Gastrocnemius medialis (tissue), 4 donors: ENCODE results near the gene GPAM. TPM values are rescaled to one million over a fixed set of nuclear protein-coding genes. Genes with fewer than 3 reads are reported as not detected.
"Not testable (repeated sequence)": the region's sequence is repeated elsewhere in the genome, so short reads cannot be mapped to it uniquely, and the experiment has no call there.

Source experiments
- ATAC-seq, 2 donors: fragments of 150-250 bp; one replicate each; pipeline ENCODE4 v1.9.1; 2016
- DNase-seq, 2 donors: peaks; one replicate each; pipeline ENCODE4 v3.0.0-alpha.2; 2019
- H3K27ac ChIP-seq, 4 donors: fragments of 200-600 bp; sonication (generic); 1 replicate in 1 of 4; 2 replicates in 3 of 4; pipeline ENCODE4 v1.5.1; 2016 to 2018; ENCODE audit warnings: mild to moderate bottlenecking in 2 of 4, moderate library complexity in 1 of 4
- H3K27me3 ChIP-seq, 3 donors: fragments of 200-600 bp; sonication (generic) in 2 of 3; 1 replicate in 1 of 3; 2 replicates in 2 of 3; pipeline versions ENCODE4 v1.5.1 to v1.6.0; 2016 to 2019; ENCODE audit warnings: mild to moderate bottlenecking in 1 of 3, moderate library complexity in 1 of 3
- H3K36me3 ChIP-seq, 2 donors: fragments of 200-600 bp; sonication (generic) in 1 of 2; one replicate each; pipeline ENCODE4 v1.5.1; 2017 to 2018
- H3K4me1 ChIP-seq, 2 donors: fragments of 200-600 bp; sonication (generic) in 1 of 2; one replicate each; pipeline ENCODE4 v1.5.1; 2016 to 2017; ENCODE audit warnings: mild to moderate bottlenecking in 2 of 2
- H3K4me3 ChIP-seq, 4 donors: fragments of 200-600 bp; sonication (generic) in 3 of 4; 1 replicate in 1 of 4; 2 replicates in 3 of 4; pipeline ENCODE4 v1.5.1; 2016 to 2019; ENCODE audit warnings: mild to moderate bottlenecking in 2 of 4
- H3K9me3 ChIP-seq, 3 donors: fragments of 200-600 bp; sonication (generic) in 2 of 3; 1 replicate in 1 of 3; 2 replicates in 2 of 3; pipeline ENCODE4 v1.5.1; 2016 to 2019
- POLR2A ChIP-seq, 2 donors: fragments of 450-650 bp; IDR thresholded peaks; one replicate each; pipeline ENCODE4 v1.6.1; 2017; ENCODE audit warnings: antibody characterized with exemption in 2 of 2, mild to moderate bottlenecking in 2 of 2, moderate library complexity in 2 of 2
- in situ Hi-C, 4 donors: fragments of 200-750 bp; cut with MboI; loops; one replicate each; pipeline versions ENCODE4 v1.15.0 to v1.8.0; 2017; ENCODE audit warnings: low sequenced_read_pairs in 4 of 4
- intact Hi-C: fragments of 100-400 bp; cut with DNase I; formaldehyde crosslinking; loops from one replicate; pipeline ENCODE4 v1.15.1; 2023; ENCODE audit warnings: low total_unique reads
- total RNA-seq, 4 donors: library from RNA; depleted of rRNA; stranded (reverse); fragments of >200 nt; gene quantifications; one replicate each; pipeline versions ENCODE4 v1.1.0 to v1.2.3, GENCODE V29; 2016
- TF ChIP-seq, protein P1 (sequence below), 5 experiments: fragments of 450-650 bp in 3 of 5; fragments of 200-600 bp in 2 of 5; sonication (generic) in 2 of 5; IDR thresholded peaks in 4 of 5; conservative IDR thresholded peaks in 1 of 5; 1 replicate in 4 of 5; 2 replicates in 1 of 5; pipeline ENCODE4 v1.5.1; 2016 to 2019; ENCODE audit warnings: antibody characterized with exemption in 5 of 5, mild to moderate bottlenecking in 3 of 5, moderate library complexity in 3 of 5

GPAM gene
- total RNA-seq, 4 donors from 2014 or later = 4.0 to 9.0 (median 4.6) TPM

DNA sequence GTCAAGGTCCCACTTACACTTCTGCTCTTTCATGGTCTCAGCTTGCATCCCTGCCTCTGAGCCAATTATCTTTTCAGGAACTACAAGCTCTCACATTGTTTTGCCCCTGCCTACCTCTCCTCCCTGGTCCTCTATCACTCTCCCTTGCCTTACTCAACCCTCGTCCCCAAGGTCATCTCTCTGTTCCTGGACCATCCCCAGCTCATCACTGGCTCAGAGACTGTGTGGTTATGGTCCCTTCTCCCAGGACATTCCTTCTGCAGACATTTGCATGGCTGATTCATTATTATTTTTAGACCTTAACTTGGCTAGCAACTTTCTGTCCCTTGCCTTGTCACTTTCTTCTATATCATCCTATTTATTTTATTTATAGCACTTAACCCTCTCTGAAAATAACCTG, 17.8 kb upstream of the GPAM start:
- in situ Hi-C loops (no loop called here), intact Hi-C loops (no loop called here)
- Histone ChIP-seq H3K36me3 (no peaks in the 10 kb centered on the region), H3K4me3 (no peak overlapping the region), H3K9me3 (no peaks in the 10 kb centered on the region), H3K27ac (peak overlapping the region; percentile 21 to 74 (median 54)), H3K4me1 (peaks cover 5 to 8% of the 10 kb centered on the region in 2 donors), H3K27me3 (no peaks in the 10 kb centered on the region)
- ATAC-seq = peak; percentile 99
- no peak for TF ChIP-seq POLR2A (IDR thresholded peaks at IDR 0.05)
- TF ChIP-seq, protein P1, sequence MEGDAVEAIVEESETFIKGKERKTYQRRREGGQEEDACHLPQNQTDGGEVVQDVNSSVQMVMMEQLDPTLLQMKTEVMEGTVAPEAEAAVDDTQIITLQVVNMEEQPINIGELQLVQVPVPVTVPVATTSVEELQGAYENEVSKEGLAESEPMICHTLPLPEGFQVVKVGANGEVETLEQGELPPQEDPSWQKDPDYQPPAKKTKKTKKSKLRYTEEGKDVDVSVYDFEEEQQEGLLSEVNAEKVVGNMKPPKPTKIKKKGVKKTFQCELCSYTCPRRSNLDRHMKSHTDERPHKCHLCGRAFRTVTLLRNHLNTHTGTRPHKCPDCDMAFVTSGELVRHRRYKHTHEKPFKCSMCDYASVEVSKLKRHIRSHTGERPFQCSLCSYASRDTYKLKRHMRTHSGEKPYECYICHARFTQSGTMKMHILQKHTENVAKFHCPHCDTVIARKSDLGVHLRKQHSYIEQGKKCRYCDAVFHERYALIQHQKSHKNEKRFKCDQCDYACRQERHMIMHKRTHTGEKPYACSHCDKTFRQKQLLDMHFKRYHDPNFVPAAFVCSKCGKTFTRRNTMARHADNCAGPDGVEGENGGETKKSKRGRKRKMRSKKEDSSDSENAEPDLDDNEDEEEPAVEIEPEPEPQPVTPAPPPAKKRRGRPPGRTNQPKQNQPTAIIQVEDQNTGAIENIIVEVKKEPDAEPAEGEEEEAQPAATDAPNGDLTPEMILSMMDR (IDR thresholded peaks at IDR 0.05 in 4 of 5, conservative IDR thresholded peaks at IDR 0.05 in 1 of 5) = no peak
- peak; percentile 53 to 65 for DNase-seq

DNA sequence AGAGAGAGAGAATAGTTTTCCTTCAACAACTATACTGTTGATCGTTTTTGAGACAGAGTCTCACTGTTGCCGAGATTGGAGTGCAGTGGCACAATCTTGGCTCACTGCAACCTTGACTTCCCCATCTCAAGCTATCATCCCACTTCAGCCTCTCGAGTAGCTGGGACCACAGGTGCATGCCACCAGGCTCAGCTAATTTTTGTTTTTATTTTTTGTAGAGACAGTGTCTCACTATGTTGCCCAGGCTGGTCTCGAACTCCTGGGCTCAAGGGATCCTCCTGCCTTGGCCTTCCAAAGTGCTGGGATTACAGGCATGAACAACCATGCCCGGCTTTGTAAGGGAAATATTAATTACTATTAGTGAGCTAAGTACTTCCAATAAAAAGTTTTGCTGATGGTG, 16.7 kb upstream of the GPAM start:
- H3K36me3 ChIP-seq, ATAC-seq, H3K27me3 ChIP-seq, H3K4me3 ChIP-seq, H3K9me3 ChIP-seq, in situ Hi-C loops, intact Hi-C loops, H3K4me1 ChIP-seq, DNase-seq: not testable (repeated sequence)
- H3K27ac ChIP-seq = peak overlapping the region in 2 of 4 donors; percentile 57 to 62

DNA sequence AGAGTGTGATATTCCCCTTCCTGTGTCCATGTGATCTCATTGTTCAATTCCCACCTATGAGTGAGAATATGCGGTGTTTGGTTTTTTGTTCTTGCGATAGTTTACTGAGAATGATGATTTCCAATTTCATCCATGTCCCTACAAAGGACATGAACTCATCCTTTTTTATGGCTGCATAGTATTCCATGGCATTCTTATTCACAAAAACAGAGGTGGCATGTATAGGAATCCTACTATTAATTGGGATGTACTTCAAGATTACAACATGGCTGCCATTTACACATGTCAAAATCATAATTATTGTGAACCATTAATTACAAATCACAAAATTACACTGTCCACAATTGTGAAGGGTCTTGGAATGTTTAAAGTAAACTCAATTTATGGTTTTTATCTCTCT, 14.1 kb upstream of the GPAM start:
- H3K27ac ChIP-seq, DNase-seq, ATAC-seq, H3K27me3 ChIP-seq, H3K9me3 ChIP-seq, H3K4me1 ChIP-seq, H3K36me3 ChIP-seq, H3K4me3 ChIP-seq, intact Hi-C loops: not testable (repeated sequence)
- in situ Hi-C loops = loop anchor here (25.0 kb wide), 3 partner anchors 115 to 265 kb away; partner anchors contain the start of genes VTI1A (in 3 of the 4) and ZDHHC6 (in 3 of the 4)

DNA sequence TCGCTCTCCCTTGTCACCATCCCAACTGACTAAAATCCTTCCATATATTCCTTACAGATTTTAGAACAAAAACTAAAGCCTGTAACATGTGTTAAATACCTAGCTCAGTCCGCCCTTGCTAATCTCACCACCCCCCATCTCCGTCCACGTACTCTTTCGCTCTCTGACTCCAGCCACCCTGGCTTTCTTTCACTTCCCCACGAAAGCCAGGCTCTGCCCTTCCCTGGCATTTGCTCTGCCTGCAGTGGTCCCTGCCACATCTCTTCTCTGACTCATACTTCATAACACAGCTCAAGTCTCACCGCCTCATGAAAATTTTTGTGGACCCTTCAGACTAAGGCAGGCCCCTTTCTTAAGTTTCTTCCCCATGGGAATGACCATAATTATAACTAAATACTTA, 11.7 kb upstream of the GPAM start:
- ATAC-seq (no peak), DNase-seq (no peak)
- TF ChIP-seq POLR2A (IDR thresholded peaks at IDR 0.05) = no peak
- TF ChIP-seq, protein P1 (IDR thresholded peaks at IDR 0.05 in 4 of 5, conservative IDR thresholded peaks at IDR 0.05 in 1 of 5) = no peak
- in situ Hi-C loops = loop anchor here (25.0 kb wide), 3 partner anchors 117 to 267 kb away; partner anchors contain the start of genes VTI1A (in 3 of the 4) and ZDHHC6 (in 3 of the 4)
- intact Hi-C loops = no loop called here
- no peaks in the 10 kb centered on the region for H3K27me3 ChIP-seq
- no peaks in the 10 kb centered on the region for H3K4me1 ChIP-seq
- H3K36me3 ChIP-seq = no peaks in the 10 kb centered on the region
- H3K9me3 ChIP-seq = no peaks in the 10 kb centered on the region
- H3K27ac ChIP-seq = no peak overlapping the region
- H3K4me3 ChIP-seq = no peak overlapping the region

DNA sequence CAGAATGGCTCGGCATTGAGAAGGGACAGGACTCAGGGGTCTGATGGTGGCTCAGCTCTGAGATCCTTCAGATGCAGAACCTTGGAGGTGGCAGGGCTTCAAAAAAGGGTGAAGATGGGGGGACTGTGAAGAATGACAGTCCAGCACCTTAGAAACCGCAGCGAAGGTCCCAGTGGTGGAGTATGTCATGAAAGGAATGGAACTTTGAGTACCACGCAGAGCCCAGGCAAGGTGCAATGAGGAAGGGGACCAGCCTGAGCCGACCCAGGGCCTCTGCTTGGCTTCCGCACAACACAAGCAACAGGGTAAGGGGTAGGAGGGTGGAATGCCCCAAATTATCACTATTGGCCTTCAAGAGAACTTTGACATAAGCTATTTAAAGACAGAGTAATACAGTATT, 8.2 kb upstream of the GPAM start:
- H3K4me3 ChIP-seq = no peak overlapping the region
- no peaks in the 10 kb centered on the region for H3K9me3 ChIP-seq
- in situ Hi-C loops = loop anchor here (25.0 kb wide), 3 partner anchors 121 to 271 kb away; partner anchors contain the start of genes VTI1A (in 3 of the 4) and ZDHHC6 (in 3 of the 4)
- no peak for TF ChIP-seq POLR2A (IDR thresholded peaks at IDR 0.05)
- TF ChIP-seq, protein P1 (IDR thresholded peaks at IDR 0.05 in 4 of 5, conservative IDR thresholded peaks at IDR 0.05 in 1 of 5) = no peak
- DNase-seq (no peak), ATAC-seq (no peak)
- intact Hi-C loops = no loop called here
- H3K36me3 ChIP-seq = no peaks in the 10 kb centered on the region
- no peaks in the 10 kb centered on the region for H3K4me1 ChIP-seq
- H3K27ac ChIP-seq = no peak overlapping the region
- H3K27me3 ChIP-seq = no peaks in the 10 kb centered on the region
